Brain microvascular endothelial cell (primary cell): ENCODE data around the gene CAPN3.

Experiments
- DNase-seq: peaks from one replicate; pipeline ENCODE4 v3.0.0-alpha.2; 2020
- H3K27ac ChIP-seq: fragments of 250-450 bp; sonication (Bioruptor Pico); 2 replicates; pipeline ENCODE4 v1.5.1; 2020; ENCODE audit warnings: mild to moderate bottlenecking, moderate library complexity
- H3K27me3 ChIP-seq: fragments of 250-450 bp; sonication (Bioruptor Pico); replicated peaks from 2 replicates; pipeline ENCODE4 v1.5.1; 2020; ENCODE audit warnings: mild to moderate bottlenecking
- H3K36me3 ChIP-seq: fragments of 250-450 bp; sonication (Bioruptor Pico); replicated peaks from 2 replicates; pipeline ENCODE4 v1.5.1; 2020; ENCODE audit warnings: mild to moderate bottlenecking
- H3K4me3 ChIP-seq: 2 replicates; pipeline ENCODE4 v1.5.1; 2011; ENCODE audit warnings: low read depth, mild to moderate bottlenecking, control low read depth, low read length, moderate library complexity
- CTCF ChIP-seq: IDR thresholded peaks from 2 replicates; pipeline ENCODE4 v1.5.1; 2011; ENCODE audit warnings: low read depth, mild to moderate bottlenecking, moderate library complexity, low read length, control low read depth, inconsistent platforms; ENCODE audit errors: missing control alignments
- in situ Hi-C: cut with HindIII; loops from 2 replicates; pipeline ENCODE4 v1.10.0; 2017; ENCODE audit warnings: low sequenced_read_pairs, low pct_ligation_motif_present

Gene CAPN3

GRCh38 chr15:42374810-42375209, 15.5 kb downstream of the CAPN3 start:
- no peak overlapping the region for H3K4me3 ChIP-seq
- TF ChIP-seq CTCF: no peak
- H3K36me3 ChIP-seq: no peaks in the 10 kb centered on the region
- no peak overlapping the region for H3K27ac ChIP-seq
- in situ Hi-C loops: no loop called here
- no peaks in the 10 kb centered on the region for H3K27me3 ChIP-seq
- DNase-seq: no peak

GRCh38 chr15:42375252-42375651, 16.0 kb downstream of the CAPN3 start:
- in situ Hi-C loops: no loop called here
- no peak for TF ChIP-seq CTCF
- DNase-seq: no peak

GRCh38 chr15:42375941-42376340, 16.6 kb downstream of the CAPN3 start:
- Histone ChIP-seq H3K36me3 (no peaks in the 10 kb centered on the region), H3K27me3 (no peaks in the 10 kb centered on the region), H3K27ac (no peak overlapping the region), H3K4me3 (no peak overlapping the region)
- in situ Hi-C loops: no loop called here
- no peak for TF ChIP-seq CTCF
- DNase-seq: no peak

More at GRCh38 chr15:42375252-42375651, 16.0 kb downstream of the CAPN3 start:
- no peak overlapping the region for H3K4me3 ChIP-seq
- no peaks in the 10 kb centered on the region for H3K27me3 ChIP-seq
- H3K36me3 ChIP-seq: no peaks in the 10 kb centered on the region
- H3K27ac ChIP-seq: no peak overlapping the region

GRCh38 chr15:42378011-42378410, 18.7 kb downstream of the CAPN3 start:
- Histone ChIP-seq H3K4me3 (no peak overlapping the region), H3K27me3 (no peaks in the 10 kb centered on the region), H3K27ac (no peak overlapping the region), H3K36me3 (no peaks in the 10 kb centered on the region)
- no peak for TF ChIP-seq CTCF
- no peak for DNase-seq
- in situ Hi-C loops: no loop called here

GRCh38 chr15:42384597-42384996, 25.3 kb downstream of the CAPN3 start:
- H3K27me3 ChIP-seq: no peaks in the 10 kb centered on the region
- H3K27ac ChIP-seq: no peak overlapping the region
- H3K4me3 ChIP-seq: no peak overlapping the region
- in situ Hi-C loops: no loop called here
- no peak for TF ChIP-seq CTCF
- DNase-seq: no peak
- H3K36me3 ChIP-seq: no peaks in the 10 kb centered on the region

- DNase-seq: peak; percentile 46
- TF ChIP-seq CTCF: peak; percentile 92
- Histone ChIP-seq H3K36me3 (no peaks in the 10 kb centered on the region), H3K27me3 (no peaks in the 10 kb centered on the region), H3K4me3 (no peak overlapping the region), H3K27ac (no peak overlapping the region)
- in situ Hi-C loops: no loop called here
These were observed 26.1 kb downstream of the CAPN3 start for GRCh38 chr15:42385206-42385979.
